GM12874 (cell line): ENCODE data around the gene SPRY2.

Experiments
- TF ChIP-seq, protein P1 (sequence below): IDR thresholded peaks from 2 replicates; pipeline ENCODE4 v1.5.1; 2011; ENCODE audit warnings: low read depth, mild to moderate bottlenecking, control low read depth, low read length, moderate library complexity; ENCODE audit not compliant: insufficient read depth

Gene SPRY2

DNA sequence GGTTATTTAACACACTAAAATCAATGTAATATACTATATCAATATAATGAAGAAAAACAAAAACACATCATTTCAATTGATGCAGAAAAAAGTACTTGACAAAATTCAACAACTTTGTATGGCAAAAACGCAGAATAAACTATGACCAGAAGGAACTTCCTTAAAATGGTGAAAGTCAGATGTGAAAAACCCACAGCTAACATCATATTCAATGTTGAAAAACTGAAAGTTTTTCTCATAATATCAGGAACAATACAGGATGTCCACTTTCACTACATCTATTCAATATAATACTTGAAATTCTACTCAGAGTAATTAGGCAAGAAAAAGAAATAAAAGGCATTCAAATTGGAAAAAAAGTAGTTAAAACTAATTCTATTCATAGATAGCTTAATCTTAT is 50.3 kb downstream of the SPRY2 start:
- TF ChIP-seq, protein P1, sequence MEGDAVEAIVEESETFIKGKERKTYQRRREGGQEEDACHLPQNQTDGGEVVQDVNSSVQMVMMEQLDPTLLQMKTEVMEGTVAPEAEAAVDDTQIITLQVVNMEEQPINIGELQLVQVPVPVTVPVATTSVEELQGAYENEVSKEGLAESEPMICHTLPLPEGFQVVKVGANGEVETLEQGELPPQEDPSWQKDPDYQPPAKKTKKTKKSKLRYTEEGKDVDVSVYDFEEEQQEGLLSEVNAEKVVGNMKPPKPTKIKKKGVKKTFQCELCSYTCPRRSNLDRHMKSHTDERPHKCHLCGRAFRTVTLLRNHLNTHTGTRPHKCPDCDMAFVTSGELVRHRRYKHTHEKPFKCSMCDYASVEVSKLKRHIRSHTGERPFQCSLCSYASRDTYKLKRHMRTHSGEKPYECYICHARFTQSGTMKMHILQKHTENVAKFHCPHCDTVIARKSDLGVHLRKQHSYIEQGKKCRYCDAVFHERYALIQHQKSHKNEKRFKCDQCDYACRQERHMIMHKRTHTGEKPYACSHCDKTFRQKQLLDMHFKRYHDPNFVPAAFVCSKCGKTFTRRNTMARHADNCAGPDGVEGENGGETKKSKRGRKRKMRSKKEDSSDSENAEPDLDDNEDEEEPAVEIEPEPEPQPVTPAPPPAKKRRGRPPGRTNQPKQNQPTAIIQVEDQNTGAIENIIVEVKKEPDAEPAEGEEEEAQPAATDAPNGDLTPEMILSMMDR: no peak
